SK-N-SH treated with all-trans-retinoic acid at 6 μM for 48 hours (cell line): ENCODE data around the gene RPL3.

ENCODE experiments used
- ATAC-seq: fragments of 200-7000 bp; cut with Tn5 transposase; 3 replicates; pipeline ENCODE4 v1.9.1; 2020; ENCODE audit warnings: mild to moderate bottlenecking, moderate library complexity
- ARNTL ChIP-seq: fragments of 450-650 bp; formaldehyde crosslinking; IDR thresholded peaks from 2 replicates; pipeline ENCODE4 v1.5.0; 2020; ENCODE audit warnings: low read depth, mild to moderate bottlenecking, moderate library complexity, borderline replicate concordance
- BACH2 ChIP-seq: fragments of 250-450 bp; sonication (Bioruptor Pico); IDR thresholded peaks from 2 replicates; pipeline ENCODE4 v1.9.0; 2021; ENCODE audit warnings: mild to moderate bottlenecking, borderline replicate concordance
- CREB5 ChIP-seq: fragments of 250-450 bp; sonication (Bioruptor Pico); IDR thresholded peaks from 2 replicates; pipeline ENCODE4 v1.5.1; 2020; ENCODE audit warnings: low read depth, mild to moderate bottlenecking, moderate library complexity
- CSDC2 ChIP-seq: fragments of 250-450 bp; sonication (Bioruptor Pico); IDR thresholded peaks from 2 replicates; pipeline ENCODE4 v1.5.0; 2020; ENCODE audit warnings: mild to moderate bottlenecking, moderate library complexity
- CSRNP3 ChIP-seq: fragments of 250-450 bp; sonication (Bioruptor Pico); IDR thresholded peaks from 2 replicates; pipeline ENCODE4 v1.5.1; 2021; ENCODE audit warnings: mild to moderate bottlenecking, moderate library complexity
- ESRRG ChIP-seq: fragments of 250-450 bp; sonication (Bioruptor Pico); IDR thresholded peaks from 2 replicates; pipeline ENCODE4 v1.6.1; 2021; ENCODE audit warnings: mild to moderate bottlenecking
- GLIS3 ChIP-seq: fragments of 250-450 bp; sonication (Bioruptor Pico); IDR thresholded peaks from 2 replicates; pipeline ENCODE4 v1.5.0; 2020; ENCODE audit warnings: mild to moderate bottlenecking, moderate library complexity
- ISL1 ChIP-seq: fragments of 250-450 bp; sonication (Bioruptor Pico); IDR thresholded peaks from 2 replicates; pipeline ENCODE4 v2.1.2; 2022; ENCODE audit warnings: mild to moderate bottlenecking, moderate library complexity
- OSR1 ChIP-seq: fragments of 250-450 bp; sonication (Bioruptor Pico); IDR thresholded peaks from 2 replicates; pipeline ENCODE4 v1.8.0; 2022; ENCODE audit warnings: moderate library complexity, mild to moderate bottlenecking, inconsistent platforms
- PATZ1 ChIP-seq: fragments of 250-450 bp; sonication (Bioruptor Pico); IDR thresholded peaks from 2 replicates; pipeline ENCODE4 v1.8.0; 2020; ENCODE audit warnings: mild to moderate bottlenecking, moderate library complexity, borderline replicate concordance
- POU6F1 ChIP-seq: fragments of 250-450 bp; sonication (Bioruptor Pico); IDR thresholded peaks from 2 replicates; pipeline ENCODE4 v1.8.0; 2021; ENCODE audit warnings: low read depth, mild to moderate bottlenecking, moderate library complexity, borderline replicate concordance
- PPARA ChIP-seq: fragments of 250-450 bp; sonication (Bioruptor Pico); IDR thresholded peaks from 2 replicates; pipeline ENCODE4 v1.5.0; 2020; ENCODE audit warnings: mild to moderate bottlenecking, borderline replicate concordance
- RARB ChIP-seq: fragments of 250-450 bp; sonication (Bioruptor Pico); IDR thresholded peaks from 2 replicates; pipeline ENCODE4 v1.8.0; 2021; ENCODE audit warnings: mild to moderate bottlenecking, moderate library complexity
- SNAI2 ChIP-seq: fragments of 250-450 bp; sonication (Bioruptor Pico); IDR thresholded peaks from 2 replicates; pipeline ENCODE4 v1.5.0; 2020; ENCODE audit warnings: mild to moderate bottlenecking, moderate library complexity
- TCF4 ChIP-seq: fragments of 250-450 bp; sonication (Bioruptor Pico); IDR thresholded peaks from 2 replicates; pipeline ENCODE4 v1.8.0; 2021; ENCODE audit warnings: mild to moderate bottlenecking, moderate library complexity, borderline replicate concordance
- TOX ChIP-seq: fragments of 250-450 bp; sonication (Bioruptor Pico); IDR thresholded peaks from 2 replicates; pipeline ENCODE4 v1.8.0; 2021; ENCODE audit warnings: mild to moderate bottlenecking, moderate library complexity, borderline replicate concordance
- TSHZ2 ChIP-seq: fragments of 250-450 bp; sonication (Bioruptor Pico); IDR thresholded peaks from 2 replicates; pipeline ENCODE4 v1.5.0; 2020; ENCODE audit warnings: mild to moderate bottlenecking, moderate library complexity
- ZC3H10 ChIP-seq: fragments of 250-450 bp; sonication (Bioruptor Pico); IDR thresholded peaks from 2 replicates; pipeline ENCODE4 v1.5.1; 2021; ENCODE audit warnings: mild to moderate bottlenecking, moderate library complexity
- ZFP3 ChIP-seq: fragments of 250-450 bp; sonication (Bioruptor Pico); IDR thresholded peaks from 2 replicates; pipeline ENCODE4 v1.5.0; 2020; ENCODE audit warnings: mild to moderate bottlenecking, moderate library complexity
- ZFP30 ChIP-seq: fragments of 450-650 bp; formaldehyde crosslinking; IDR thresholded peaks from 2 replicates; pipeline ENCODE4 v1.5.0; 2022; ENCODE audit warnings: mild to moderate bottlenecking, moderate library complexity
- ZNF70 ChIP-seq: fragments of 450-650 bp; formaldehyde crosslinking; IDR thresholded peaks from 2 replicates; pipeline ENCODE4 v1.5.0; 2020; ENCODE audit warnings: mild to moderate bottlenecking, moderate library complexity
- ZNF8 ChIP-seq: fragments of 450-650 bp; formaldehyde crosslinking; IDR thresholded peaks from 2 replicates; pipeline ENCODE4 v1.5.0; 2020; ENCODE audit warnings: mild to moderate bottlenecking, moderate library complexity

The RPL3 gene

GRCh38 chr22:39348909-39349505, 29.6 kb upstream of the RPL3 start:
- no peak for ATAC-seq
- TF ChIP-seq ZC3H10 (CRISPR knock-in tag) = no peak
- no peak for TF ChIP-seq ZNF70
- TF ChIP-seq PATZ1 (CRISPR knock-in tag) = no peak
- no peak for TF ChIP-seq ZFP3
- no peak for TF ChIP-seq RARB
- TF ChIP-seq CSRNP3 (CRISPR knock-in tag) = no peak
- no peak for TF ChIP-seq PPARA (CRISPR knock-in tag)
- TF ChIP-seq SNAI2 (CRISPR knock-in tag) = no peak
- TF ChIP-seq TOX (CRISPR knock-in tag) = no peak
- no peak for TF ChIP-seq CSDC2 (CRISPR knock-in tag)
- TF ChIP-seq ZFP30 (CRISPR knock-in tag) = no peak
- TF ChIP-seq TSHZ2 = no peak
- no peak for TF ChIP-seq ESRRG (CRISPR knock-in tag)
- no peak for TF ChIP-seq GLIS3 (CRISPR knock-in tag)
- no peak for TF ChIP-seq TCF4 (CRISPR knock-in tag)
- TF ChIP-seq BACH2 (CRISPR knock-in tag) = no peak
- TF ChIP-seq ISL1 (CRISPR knock-in tag) = no peak
- TF ChIP-seq ARNTL (CRISPR knock-in tag) = no peak
- TF ChIP-seq ZNF8 (CRISPR knock-in tag) = no peak

GRCh38 chr22:39345231-39345630, 25.8 kb upstream of the RPL3 start:
- ATAC-seq = no peak
- TF ChIP-seq ZNF8 (CRISPR knock-in tag) = no peak
- TF ChIP-seq SNAI2 (CRISPR knock-in tag) = no peak
- no peak for TF ChIP-seq CSRNP3 (CRISPR knock-in tag)
- TF ChIP-seq CSDC2 (CRISPR knock-in tag) = no peak
- TF ChIP-seq TCF4 (CRISPR knock-in tag) = no peak
- no peak for TF ChIP-seq TSHZ2
- no peak for TF ChIP-seq PATZ1 (CRISPR knock-in tag)
- TF ChIP-seq ZNF70 = no peak
- no peak for TF ChIP-seq GLIS3 (CRISPR knock-in tag)
- no peak for TF ChIP-seq ZFP30 (CRISPR knock-in tag)
- TF ChIP-seq ZFP3 = no peak
- TF ChIP-seq TOX (CRISPR knock-in tag) = no peak
- TF ChIP-seq POU6F1 (CRISPR knock-in tag) = no peak
- no peak for TF ChIP-seq CREB5 (CRISPR knock-in tag)
- no peak for TF ChIP-seq ZC3H10 (CRISPR knock-in tag)
- no peak for TF ChIP-seq BACH2 (CRISPR knock-in tag)
- no peak for TF ChIP-seq ESRRG (CRISPR knock-in tag)
- no peak for TF ChIP-seq OSR1 (CRISPR knock-in tag)
- no peak for TF ChIP-seq ARNTL (CRISPR knock-in tag)
- TF ChIP-seq, all 23 proteins: peak for 0
